ENCODE results near the gene DACH1. TPM values are rescaled to one million over a fixed set of nuclear protein-coding genes. Genes with fewer than 3 reads are reported as not detected.

The DACH1 gene
- total and polyA plus RNA-seq, 9 of the 15 experiments (the other 6 are each of a cell fraction or from before 2014, with no cell fraction given), result 0.04 to 0.07 (median 0.04) TPM; not detected in 2

GRCh38 chr13:71624653-71625600 is 242.1 kb downstream of the DACH1 start:
- Histone ChIP-seq H3K27ac (ENCODE audit: extremely low read depth, low read depth, low read length) (no peak overlapping the region), H3K4me2 (ENCODE audit: insufficient read depth, low read length) (no peak overlapping the region), H3K9ac (ENCODE audit: insufficient read depth in 1 of 2, low read depth in 2 of 2, low read length in 2 of 2) (no peak overlapping the region), H2AFZ (ENCODE audit: low read depth, low read length) (no peak overlapping the region), H3K4me1 (replicated peaks in 1 of 2; ENCODE audit: control insufficient read depth in 2 of 2, insufficient read depth in 2 of 2, low read length in 2 of 2) (no peaks in the 10 kb centered on the region), H3K9me3 (replicated peaks; ENCODE audit: control insufficient read depth, insufficient read depth, low read depth, low read length) (no peaks in the 10 kb centered on the region), H3K79me2 (ENCODE audit: control insufficient read depth, insufficient read depth, low read length) (no peaks in the 10 kb centered on the region), H3K4me3 (no peak overlapping the region), H3K36me3 (ENCODE audit: control insufficient read depth, insufficient read depth, low read length) (no peaks in the 10 kb centered on the region), H3K27me3 (ENCODE audit: control insufficient read depth in 2 of 2, insufficient read depth in 2 of 2, low read length in 2 of 2) (no peaks in the 10 kb centered on the region), H3K9me1 (ENCODE audit: control insufficient read depth, insufficient read depth, low read length) (no peaks in the 10 kb centered on the region), H4K20me1 (replicated peaks; ENCODE audit: control insufficient read depth, insufficient read depth, low read length) (no peaks in the 10 kb centered on the region)
- intact Hi-C loops (cut with micrococcal nuclease), result no loop called here
- DNase-seq (ENCODE audit: extremely low read depth in 1 of 4, low spot score in 3 of 4) (no peak), ATAC-seq (no peak), FAIRE-seq (no peak)
- in situ Hi-C loops (cut with MboI), result no loop called here
- 0% methylated on average over 5 of the region's 5 CpGs for WGBS (ENCODE audit: insufficient coverage, low coverage, missing lambda C conversion rate)
- TF ChIP-seq, protein P1, sequence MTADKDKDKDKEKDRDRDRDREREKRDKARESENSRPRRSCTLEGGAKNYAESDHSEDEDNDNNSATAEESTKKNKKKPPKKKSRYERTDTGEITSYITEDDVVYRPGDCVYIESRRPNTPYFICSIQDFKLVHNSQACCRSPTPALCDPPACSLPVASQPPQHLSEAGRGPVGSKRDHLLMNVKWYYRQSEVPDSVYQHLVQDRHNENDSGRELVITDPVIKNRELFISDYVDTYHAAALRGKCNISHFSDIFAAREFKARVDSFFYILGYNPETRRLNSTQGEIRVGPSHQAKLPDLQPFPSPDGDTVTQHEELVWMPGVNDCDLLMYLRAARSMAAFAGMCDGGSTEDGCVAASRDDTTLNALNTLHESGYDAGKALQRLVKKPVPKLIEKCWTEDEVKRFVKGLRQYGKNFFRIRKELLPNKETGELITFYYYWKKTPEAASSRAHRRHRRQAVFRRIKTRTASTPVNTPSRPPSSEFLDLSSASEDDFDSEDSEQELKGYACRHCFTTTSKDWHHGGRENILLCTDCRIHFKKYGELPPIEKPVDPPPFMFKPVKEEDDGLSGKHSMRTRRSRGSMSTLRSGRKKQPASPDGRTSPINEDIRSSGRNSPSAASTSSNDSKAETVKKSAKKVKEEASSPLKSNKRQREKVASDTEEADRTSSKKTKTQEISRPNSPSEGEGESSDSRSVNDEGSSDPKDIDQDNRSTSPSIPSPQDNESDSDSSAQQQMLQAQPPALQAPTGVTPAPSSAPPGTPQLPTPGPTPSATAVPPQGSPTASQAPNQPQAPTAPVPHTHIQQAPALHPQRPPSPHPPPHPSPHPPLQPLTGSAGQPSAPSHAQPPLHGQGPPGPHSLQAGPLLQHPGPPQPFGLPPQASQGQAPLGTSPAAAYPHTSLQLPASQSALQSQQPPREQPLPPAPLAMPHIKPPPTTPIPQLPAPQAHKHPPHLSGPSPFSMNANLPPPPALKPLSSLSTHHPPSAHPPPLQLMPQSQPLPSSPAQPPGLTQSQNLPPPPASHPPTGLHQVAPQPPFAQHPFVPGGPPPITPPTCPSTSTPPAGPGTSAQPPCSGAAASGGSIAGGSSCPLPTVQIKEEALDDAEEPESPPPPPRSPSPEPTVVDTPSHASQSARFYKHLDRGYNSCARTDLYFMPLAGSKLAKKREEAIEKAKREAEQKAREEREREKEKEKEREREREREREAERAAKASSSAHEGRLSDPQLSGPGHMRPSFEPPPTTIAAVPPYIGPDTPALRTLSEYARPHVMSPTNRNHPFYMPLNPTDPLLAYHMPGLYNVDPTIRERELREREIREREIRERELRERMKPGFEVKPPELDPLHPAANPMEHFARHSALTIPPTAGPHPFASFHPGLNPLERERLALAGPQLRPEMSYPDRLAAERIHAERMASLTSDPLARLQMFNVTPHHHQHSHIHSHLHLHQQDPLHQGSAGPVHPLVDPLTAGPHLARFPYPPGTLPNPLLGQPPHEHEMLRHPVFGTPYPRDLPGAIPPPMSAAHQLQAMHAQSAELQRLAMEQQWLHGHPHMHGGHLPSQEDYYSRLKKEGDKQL (CRISPR knock-in tag; IDR thresholded peaks at IDR 0.05; ENCODE audit: borderline replicate concordance), result no peak
- TF ChIP-seq DMBX1 (CRISPR knock-in tag; IDR thresholded peaks at IDR 0.05; ENCODE audit: borderline replicate concordance) (no peak), TAF7 (tag; IDR thresholded peaks at IDR 0.05) (no peak), ATF6 (CRISPR knock-in tag; IDR thresholded peaks at IDR 0.05) (no peak), SMARCB1 (IDR thresholded peaks at IDR 0.05; ENCODE audit: insufficient read length, low read depth) (no peak), NCOA1 (IDR thresholded peaks at IDR 0.05; ENCODE audit: low read depth) (no peak), GABPB2 (CRISPR knock-in tag; conservative IDR thresholded peaks at IDR 0.05) (no peak), SMAD1 (IDR thresholded peaks at IDR 0.05; ENCODE audit: low read depth, low read length, partially characterized antibody) (no peak), JUN (IDR thresholded peaks at IDR 0.05; ENCODE audit: borderline replicate concordance, low read depth, low read length) (no peak), JUN (CRISPR knock-in tag; IDR thresholded peaks at IDR 0.05; ENCODE audit: borderline replicate concordance) (no peak)
- BruUV-seq (replicated peaks), result no TSS peak
- CTCF ChIA-PET (ENCODE audit: low intra/inter-chr PET ratio), result no interaction called here
- POLR2A ChIA-PET, result no interaction called here

Data from K562 (cell line).